ENCODE measurements around the gene SCN3A.

Gene SCN3A

DNA sequence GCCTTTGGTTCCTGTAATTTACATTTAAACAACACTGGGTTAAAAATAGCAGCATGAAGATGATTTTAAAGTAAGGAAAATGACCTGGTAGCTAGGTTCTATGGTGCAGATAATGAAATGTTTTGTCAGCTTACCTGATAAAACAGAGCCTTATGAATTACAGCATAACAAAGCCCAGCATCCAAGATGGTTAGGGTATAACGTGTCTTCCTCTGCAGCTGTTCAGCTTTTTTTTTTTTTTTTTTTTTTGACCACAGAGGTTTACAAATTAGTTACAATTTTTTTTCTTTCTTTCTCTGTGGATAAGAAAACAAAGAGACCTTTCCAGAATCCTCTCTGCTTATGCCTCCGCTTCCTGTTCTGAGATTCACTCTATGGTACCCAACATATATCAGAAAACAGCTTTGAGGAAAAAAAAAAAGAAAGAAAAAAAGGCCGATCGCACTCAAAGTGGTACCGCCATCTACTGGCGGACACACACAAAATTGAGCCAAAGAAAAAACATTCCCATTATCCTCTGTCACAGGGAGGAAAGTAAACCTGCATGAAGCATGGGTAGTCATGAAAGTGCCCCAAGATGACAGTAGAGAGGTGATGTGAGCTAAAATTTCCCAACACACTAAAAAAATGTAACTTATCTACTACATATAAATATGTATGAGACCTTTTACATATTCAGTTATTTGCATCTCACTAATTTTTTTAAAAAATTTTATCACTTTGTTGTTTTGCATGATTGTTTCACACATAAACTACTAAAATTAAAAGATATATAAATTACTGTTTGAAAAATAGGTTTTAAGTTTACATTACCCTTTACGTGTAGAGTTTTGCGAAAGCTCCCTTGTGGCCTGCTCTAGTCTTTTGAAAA is at the start of gene SCN3A:
Gene SCN3A (minus strand): TSS at position 362 of the 871 bp plus-strand sequence. CDS start 27,656 bp downstream, outside the sequence.
- Mint-ChIP-seq H3K4me1 (peaks cover 5 to 16% of the 10 kb centered on the region in 2 donors), H3K4me3 (peak within 1 kb of the TSS; percentile 66 to 73), H3K27me3 (no peaks in the 10 kb centered on the region), H3K9me3 (peaks cover 0 to 2% of the 10 kb centered on the region in 2 donors), H3K27ac (peak within 1 kb of the TSS; percentile 81), H3K36me3 (no peaks in the 10 kb centered on the region)
- peak; percentile 33 for DNase-seq
- peak; percentile 78 to 84 for ATAC-seq (replicated peaks)

GRCh38 chr2:165253178-165253577 is 49.3 kb upstream of the SCN3A start:
- H3K27ac Mint-ChIP-seq: no peak overlapping the region
- DNase-seq: no peak
- no peak overlapping the region for H3K4me3 Mint-ChIP-seq
- H3K27me3 Mint-ChIP-seq: peaks cover 8 to 11% of the 10 kb centered on the region in 2 donors
- H3K4me1 Mint-ChIP-seq: no peaks in the 10 kb centered on the region
- no peak for ATAC-seq (replicated peaks)
- no peaks in the 10 kb centered on the region for H3K9me3 Mint-ChIP-seq
- H3K36me3 Mint-ChIP-seq: no peaks in the 10 kb centered on the region

GRCh38 chr2:165251366-165251765 is 47.5 kb upstream of the SCN3A start:
- Mint-ChIP-seq H3K4me1 (no peaks in the 10 kb centered on the region), H3K4me3 (no peak overlapping the region), H3K27me3 (peaks cover 0 to 4% of the 10 kb centered on the region in 2 donors), H3K27ac (no peak overlapping the region), H3K9me3 (no peaks in the 10 kb centered on the region), H3K36me3 (no peaks in the 10 kb centered on the region)
- ATAC-seq (replicated peaks) (no peak), DNase-seq (no peak)

- H3K36me3 Mint-ChIP-seq: no peaks in the 10 kb centered on the region
- ATAC-seq (replicated peaks) (no peak), DNase-seq (no peak)
- no peak overlapping the region for H3K4me3 Mint-ChIP-seq
- H3K27me3 Mint-ChIP-seq: peaks cover 0 to 4% of the 10 kb centered on the region in 2 donors
- no peaks in the 10 kb centered on the region for H3K9me3 Mint-ChIP-seq
- H3K4me1 Mint-ChIP-seq: no peaks in the 10 kb centered on the region
- no peak overlapping the region for H3K27ac Mint-ChIP-seq
Measured at GRCh38 chr2:165248238-165248637, 44.4 kb upstream of the SCN3A start.

- Mint-ChIP-seq H3K9me3 (no peaks in the 10 kb centered on the region), H3K4me1 (no peaks in the 10 kb centered on the region), H3K36me3 (no peaks in the 10 kb centered on the region), H3K27me3 (peaks cover 0 to 5% of the 10 kb centered on the region in 2 donors), H3K27ac (no peak overlapping the region), H3K4me3 (no peak overlapping the region)
- DNase-seq (no peak), ATAC-seq (replicated peaks) (no peak)
Measured at GRCh38 chr2:165245081-165245793, 41.4 kb upstream of the SCN3A start.

DNA sequence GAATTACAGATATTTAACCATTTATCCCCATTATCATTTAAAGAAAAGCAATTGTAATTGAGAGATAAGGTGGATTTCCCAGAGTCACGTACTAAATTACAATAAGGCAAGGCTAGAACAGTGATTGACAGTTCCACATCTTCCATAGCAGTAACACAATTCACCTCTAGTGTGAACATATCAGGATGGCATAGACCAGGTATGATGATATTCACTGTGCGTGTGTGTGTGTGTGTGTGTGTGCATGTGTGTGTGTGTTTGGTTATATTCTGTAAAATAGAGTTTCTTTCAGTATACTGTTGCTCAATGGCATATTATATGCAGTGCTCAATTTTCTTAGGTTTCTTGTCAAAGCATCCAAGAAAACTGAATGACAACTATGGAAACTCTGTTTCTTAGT is 37.1 kb upstream of the SCN3A start:
- no peaks in the 10 kb centered on the region for H3K4me1 Mint-ChIP-seq
- no peak overlapping the region for H3K27ac Mint-ChIP-seq
- DNase-seq: no peak
- no peaks in the 10 kb centered on the region for H3K9me3 Mint-ChIP-seq
- no peak for ATAC-seq (replicated peaks)
- H3K36me3 Mint-ChIP-seq: no peaks in the 10 kb centered on the region
- H3K27me3 Mint-ChIP-seq: peaks cover under 1 to 11% of the 10 kb centered on the region in 2 donors
- H3K4me3 Mint-ChIP-seq: no peak overlapping the region

- DNase-seq (no peak), ATAC-seq (replicated peaks) (no peak)
- Mint-ChIP-seq H3K36me3 (no peaks in the 10 kb centered on the region), H3K27me3 (peaks cover 10 to 14% of the 10 kb centered on the region in 2 donors), H3K4me3 (no peak overlapping the region), H3K4me1 (no peaks in the 10 kb centered on the region), H3K9me3 (no peaks in the 10 kb centered on the region), H3K27ac (no peak overlapping the region)
Measured at GRCh38 chr2:165239856-165240515, 36.1 kb upstream of the SCN3A start.

DNA sequence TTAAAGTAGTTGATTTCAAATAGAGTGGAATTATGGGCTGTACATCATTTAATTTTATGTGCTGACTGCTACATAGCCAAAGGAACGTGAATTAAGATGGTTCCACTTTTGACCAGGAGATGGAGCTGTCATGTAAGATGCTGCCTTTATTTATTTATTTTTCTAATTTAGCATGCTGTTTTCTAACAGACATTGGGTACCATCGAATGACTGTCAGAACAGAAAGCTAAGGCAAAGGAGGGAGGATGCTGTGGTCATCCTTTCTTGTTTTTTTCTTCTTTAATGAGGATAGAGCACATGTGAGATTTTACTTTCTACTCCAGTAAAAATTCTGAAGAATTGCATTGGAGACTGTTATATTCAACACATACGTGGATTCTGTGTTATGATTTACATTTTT is 35.4 kb upstream of the SCN3A start, which contains the start of gene SCN2A:
Gene SCN2A (plus strand): TSS at position 185 of the 400 bp plus-strand sequence. CDS start 56,410 bp downstream, outside the sequence.
- H3K4me3 Mint-ChIP-seq: no peak within 1 kb of the TSS
- no peaks in the 10 kb centered on the region for H3K4me1 Mint-ChIP-seq
- H3K27me3 Mint-ChIP-seq: peaks cover 12 to 16% of the 10 kb centered on the region in 2 donors
- no peaks in the 10 kb centered on the region for H3K36me3 Mint-ChIP-seq
- no peaks in the 10 kb centered on the region for H3K9me3 Mint-ChIP-seq
- ATAC-seq (replicated peaks) (peak; percentile 23 to 47), DNase-seq (no peak)
- H3K27ac Mint-ChIP-seq: no peak within 1 kb of the TSS

- no peak overlapping the region for H3K4me3 Mint-ChIP-seq
- H3K9me3 Mint-ChIP-seq: no peaks in the 10 kb centered on the region
- no peak overlapping the region for H3K27ac Mint-ChIP-seq
- peaks cover 12 to 16% of the 10 kb centered on the region in 2 donors for H3K27me3 Mint-ChIP-seq
- DNase-seq (no peak), ATAC-seq (replicated peaks) (no peak)
- H3K36me3 Mint-ChIP-seq: no peaks in the 10 kb centered on the region
- no peaks in the 10 kb centered on the region for H3K4me1 Mint-ChIP-seq
Measured at GRCh38 chr2:165238295-165238694, 34.4 kb upstream of the SCN3A start.

- no peaks in the 10 kb centered on the region for H3K4me1 Mint-ChIP-seq
- no peak overlapping the region for H3K27ac Mint-ChIP-seq
- ATAC-seq (replicated peaks) (no peak), DNase-seq (no peak)
- H3K9me3 Mint-ChIP-seq: no peaks in the 10 kb centered on the region
- H3K27me3 Mint-ChIP-seq: peaks cover 12 to 16% of the 10 kb centered on the region in 2 donors
- no peak overlapping the region for H3K4me3 Mint-ChIP-seq
- no peaks in the 10 kb centered on the region for H3K36me3 Mint-ChIP-seq
Measured at GRCh38 chr2:165237056-165237455, 33.2 kb upstream of the SCN3A start.

DNA sequence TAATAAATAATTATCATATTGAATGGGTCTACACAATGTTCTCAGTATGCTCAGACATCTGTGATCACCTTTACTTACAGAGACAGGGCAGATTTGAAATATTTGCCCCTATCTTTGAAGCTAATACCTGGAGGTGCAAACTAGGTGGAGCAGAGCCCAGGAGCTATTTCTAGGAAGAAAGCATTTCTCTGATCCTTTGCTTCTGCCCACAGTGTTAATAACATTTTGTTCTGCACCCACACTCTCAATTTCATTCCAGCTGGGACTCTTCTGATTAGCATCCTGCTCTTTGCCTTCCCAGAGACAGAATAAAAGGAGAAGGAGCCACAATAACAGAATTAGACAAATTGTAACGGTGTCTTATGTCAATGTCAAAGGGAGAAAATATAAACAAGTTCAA is 23.7 kb upstream of the SCN3A start:
- H3K9me3 Mint-ChIP-seq: no peaks in the 10 kb centered on the region
- no peaks in the 10 kb centered on the region for H3K4me1 Mint-ChIP-seq
- no peak overlapping the region for H3K4me3 Mint-ChIP-seq
- no peaks in the 10 kb centered on the region for H3K36me3 Mint-ChIP-seq
- DNase-seq (no peak), ATAC-seq (replicated peaks) (no peak)
- no peak overlapping the region for H3K27ac Mint-ChIP-seq
- peaks cover 0 to 4% of the 10 kb centered on the region in 2 donors for H3K27me3 Mint-ChIP-seq

DNA sequence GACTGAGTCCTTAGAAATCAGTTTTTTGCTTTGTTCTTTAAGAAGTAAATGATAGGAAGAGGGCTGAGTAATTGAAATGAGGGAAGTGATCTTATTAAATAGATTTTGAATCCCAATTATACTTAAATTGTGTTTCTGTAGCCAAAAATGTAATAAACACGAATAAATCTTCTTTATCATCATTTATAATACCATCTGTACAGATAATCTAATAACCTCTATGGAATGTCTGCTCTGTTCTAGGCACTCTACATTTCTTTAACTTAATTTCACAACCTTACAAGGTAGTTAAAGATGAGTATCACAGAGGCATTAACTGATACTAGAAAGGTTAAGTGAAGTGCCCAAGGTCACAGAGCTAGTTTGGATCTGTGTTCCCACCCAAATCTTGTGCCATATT is 21.1 kb upstream of the SCN3A start:
- no peak overlapping the region for H3K27ac Mint-ChIP-seq
- H3K36me3 Mint-ChIP-seq: no peaks in the 10 kb centered on the region
- no peaks in the 10 kb centered on the region for H3K9me3 Mint-ChIP-seq
- ATAC-seq (replicated peaks): no peak
- no peaks in the 10 kb centered on the region for H3K4me1 Mint-ChIP-seq
- no peaks in the 10 kb centered on the region for H3K27me3 Mint-ChIP-seq
- no peak for DNase-seq
- no peak overlapping the region for H3K4me3 Mint-ChIP-seq

GRCh38 chr2:165219481-165219880 is 15.6 kb upstream of the SCN3A start:
- Mint-ChIP-seq H3K4me1 (no peaks in the 10 kb centered on the region), H3K4me3 (no peak overlapping the region), H3K9me3 (no peaks in the 10 kb centered on the region), H3K36me3 (no peaks in the 10 kb centered on the region), H3K27ac (no peak overlapping the region), H3K27me3 (peaks cover 0 to 7% of the 10 kb centered on the region in 2 donors)
- DNase-seq (no peak), ATAC-seq (replicated peaks) (no peak)

- no peak overlapping the region for H3K27ac Mint-ChIP-seq
- H3K9me3 Mint-ChIP-seq: no peaks in the 10 kb centered on the region
- H3K27me3 Mint-ChIP-seq: peaks cover under 1 to 10% of the 10 kb centered on the region in 2 donors
- no peak for DNase-seq
- no peaks in the 10 kb centered on the region for H3K4me1 Mint-ChIP-seq
- no peak for ATAC-seq (replicated peaks)
- H3K4me3 Mint-ChIP-seq: no peak overlapping the region
- H3K36me3 Mint-ChIP-seq: no peaks in the 10 kb centered on the region
Measured at GRCh38 chr2:165214093-165214492, 10.2 kb upstream of the SCN3A start.

All from stimulated activated naive B cell treated with anti-CD40 and anti-IgM and Interleukin-4, amounts not matched to agents 10 μg/mL and 1 μg/mL and 100 μg/mL, for 72 hours (primary cell).